ENCODE measurements around the gene ZNF593.

ZNF593 gene

DNA sequence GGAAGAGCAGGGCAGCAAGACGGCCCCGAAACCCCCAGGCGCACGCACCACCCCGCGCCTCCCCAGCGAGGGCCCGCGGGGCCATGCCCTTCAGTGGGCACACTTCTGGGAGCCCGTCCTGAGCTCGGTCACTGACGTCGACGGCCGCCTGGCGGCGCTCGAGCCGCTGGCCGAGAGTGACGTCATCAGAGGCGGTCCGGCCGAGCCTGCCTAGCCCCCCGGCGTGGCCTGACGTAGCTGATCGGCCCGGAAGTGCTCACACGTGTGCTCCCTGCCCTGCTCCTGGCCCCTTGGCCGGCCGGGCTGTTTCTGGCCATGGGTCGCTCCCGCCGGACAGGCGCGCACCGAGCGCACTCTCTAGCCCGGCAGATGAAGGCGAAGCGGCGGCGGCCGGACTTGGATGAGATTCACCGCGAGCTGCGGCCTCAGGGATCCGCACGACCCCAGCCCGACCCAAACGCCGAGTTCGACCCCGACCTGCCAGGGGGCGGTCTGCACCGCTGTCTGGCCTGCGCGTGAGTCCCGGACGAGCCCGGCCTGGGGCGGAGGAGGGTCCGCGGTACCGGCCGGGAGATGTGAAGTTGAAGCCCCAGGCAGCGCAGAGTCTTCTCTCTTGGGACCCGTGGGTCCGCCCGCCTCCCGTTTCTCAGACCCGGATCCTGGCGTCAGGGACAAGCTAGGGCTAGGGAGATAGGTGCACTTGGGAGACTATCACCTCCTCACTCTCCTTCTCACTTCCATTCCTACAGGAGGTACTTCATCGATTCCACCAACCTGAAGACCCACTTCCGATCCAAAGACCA lies at the start of gene ZNF593:
ZNF593 (plus strand) TSS at position 240 of the 803 bp plus-strand sequence; CDS start at position 316, 76 bp downstream.
- peak within 1 kb of the TSS; percentile 95 for H3K4me3 Mint-ChIP-seq
- peaks cover 7% of the 10 kb centered on the region for H3K4me1 Mint-ChIP-seq (ENCODE audit: low read depth)
- H3K36me3 Mint-ChIP-seq, result no peaks in the 10 kb centered on the region
- peak within 1 kb of the TSS; percentile 84 for H3K27ac Mint-ChIP-seq
- no peaks in the 10 kb centered on the region for H3K27me3 Mint-ChIP-seq
- no peaks in the 10 kb centered on the region for H3K9me3 Mint-ChIP-seq (ENCODE audit: low read depth)

DNA sequence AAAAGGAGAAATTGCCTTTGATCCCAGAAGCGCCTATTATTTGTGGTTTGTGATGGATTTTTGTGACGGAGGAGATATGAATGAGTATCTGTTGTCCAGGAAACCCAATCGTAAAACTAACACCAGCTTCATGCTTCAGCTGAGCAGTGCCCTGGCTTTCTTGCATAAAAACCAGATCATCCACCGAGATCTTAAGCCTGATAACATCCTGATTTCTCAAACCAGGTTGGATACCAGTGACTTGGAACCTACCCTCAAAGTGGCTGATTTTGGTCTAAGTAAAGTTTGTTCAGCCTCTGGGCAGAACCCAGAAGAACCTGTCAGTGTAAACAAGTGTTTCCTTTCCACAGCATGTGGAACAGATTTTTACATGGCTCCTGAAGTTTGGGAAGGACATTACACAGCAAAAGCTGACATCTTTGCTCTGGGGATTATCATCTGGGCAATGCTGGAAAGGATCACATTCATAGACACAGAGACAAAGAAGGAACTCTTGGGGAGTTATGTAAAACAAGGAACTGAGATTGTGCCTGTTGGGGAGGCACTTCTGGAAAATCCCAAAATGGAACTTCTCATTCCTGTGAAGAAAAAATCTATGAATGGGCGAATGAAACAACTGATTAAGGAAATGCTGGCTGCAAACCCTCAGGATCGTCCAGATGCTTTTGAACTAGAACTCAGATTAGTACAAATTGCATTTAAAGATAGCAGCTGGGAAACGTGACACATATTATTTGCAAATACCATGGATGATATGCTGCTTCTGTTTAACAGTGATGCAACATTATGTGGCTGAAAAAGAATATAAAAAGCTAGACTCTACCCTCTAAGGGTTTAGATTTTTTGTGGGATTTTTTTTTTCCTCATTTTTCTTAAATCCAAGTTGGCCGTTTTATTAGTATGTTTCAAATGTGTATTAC lies 47.6 kb upstream of the ZNF593 start:
- no peaks in the 10 kb centered on the region for H3K27me3 Mint-ChIP-seq
- no peaks in the 10 kb centered on the region for H3K36me3 Mint-ChIP-seq
- peaks cover 64% of the 10 kb centered on the region for H3K4me1 Mint-ChIP-seq (ENCODE audit: low read depth)
- H3K27ac Mint-ChIP-seq, result peak overlapping the region; percentile 70
- no peak overlapping the region for H3K4me3 Mint-ChIP-seq
- H3K9me3 Mint-ChIP-seq (ENCODE audit: low read depth), result no peaks in the 10 kb centered on the region

DNA sequence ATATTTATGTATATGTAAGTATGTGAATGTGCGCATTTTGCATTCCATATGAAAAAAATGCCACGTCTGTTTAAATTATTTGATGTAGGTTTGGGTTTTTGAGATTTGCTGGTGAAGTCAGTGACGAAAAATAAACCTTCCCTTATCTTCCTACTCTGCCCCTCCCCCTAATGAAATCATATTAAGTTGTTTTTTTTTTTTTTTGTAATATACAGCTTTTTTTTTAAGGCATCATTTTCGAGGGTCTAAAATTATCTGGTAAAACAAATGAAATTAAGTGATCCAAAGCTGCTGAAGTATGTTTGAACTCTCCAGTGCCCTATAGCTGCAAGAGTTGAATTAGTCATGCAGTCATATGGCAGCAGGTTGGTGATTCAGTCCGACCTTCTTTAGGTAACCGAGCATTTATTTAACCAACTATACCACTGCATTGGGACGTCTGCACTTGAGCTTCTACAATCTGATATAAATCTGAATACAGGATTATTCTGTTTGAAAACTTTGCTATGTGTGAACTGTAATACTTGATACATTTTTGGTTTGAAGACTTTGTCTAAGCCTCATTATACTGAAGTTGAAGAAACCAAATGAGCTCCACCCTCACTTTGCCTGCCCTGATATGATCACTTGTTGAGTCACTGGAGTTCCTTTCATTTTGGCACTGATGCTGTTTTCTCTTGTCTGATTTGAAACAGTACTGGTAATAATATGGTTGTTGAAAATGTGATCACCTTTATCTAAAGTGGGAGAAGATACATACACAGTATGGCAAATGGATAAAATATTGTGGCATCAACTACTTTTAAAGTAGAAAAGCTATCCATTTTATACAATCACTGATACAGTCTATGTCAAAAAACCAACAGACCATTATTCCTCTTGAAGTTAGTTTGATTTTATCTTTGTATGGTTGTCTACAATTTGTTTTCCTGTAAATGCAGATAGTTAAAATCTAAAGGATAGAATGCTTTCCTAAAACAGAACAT lies 46.4 kb upstream of the ZNF593 start:
- peaks cover 70% of the 10 kb centered on the region for H3K4me1 Mint-ChIP-seq (ENCODE audit: low read depth)
- H3K4me3 Mint-ChIP-seq, result no peak overlapping the region
- peak overlapping the region; percentile 48 for H3K27ac Mint-ChIP-seq
- no peaks in the 10 kb centered on the region for H3K36me3 Mint-ChIP-seq
- H3K9me3 Mint-ChIP-seq (ENCODE audit: low read depth), result no peaks in the 10 kb centered on the region
- H3K27me3 Mint-ChIP-seq, result no peaks in the 10 kb centered on the region

DNA sequence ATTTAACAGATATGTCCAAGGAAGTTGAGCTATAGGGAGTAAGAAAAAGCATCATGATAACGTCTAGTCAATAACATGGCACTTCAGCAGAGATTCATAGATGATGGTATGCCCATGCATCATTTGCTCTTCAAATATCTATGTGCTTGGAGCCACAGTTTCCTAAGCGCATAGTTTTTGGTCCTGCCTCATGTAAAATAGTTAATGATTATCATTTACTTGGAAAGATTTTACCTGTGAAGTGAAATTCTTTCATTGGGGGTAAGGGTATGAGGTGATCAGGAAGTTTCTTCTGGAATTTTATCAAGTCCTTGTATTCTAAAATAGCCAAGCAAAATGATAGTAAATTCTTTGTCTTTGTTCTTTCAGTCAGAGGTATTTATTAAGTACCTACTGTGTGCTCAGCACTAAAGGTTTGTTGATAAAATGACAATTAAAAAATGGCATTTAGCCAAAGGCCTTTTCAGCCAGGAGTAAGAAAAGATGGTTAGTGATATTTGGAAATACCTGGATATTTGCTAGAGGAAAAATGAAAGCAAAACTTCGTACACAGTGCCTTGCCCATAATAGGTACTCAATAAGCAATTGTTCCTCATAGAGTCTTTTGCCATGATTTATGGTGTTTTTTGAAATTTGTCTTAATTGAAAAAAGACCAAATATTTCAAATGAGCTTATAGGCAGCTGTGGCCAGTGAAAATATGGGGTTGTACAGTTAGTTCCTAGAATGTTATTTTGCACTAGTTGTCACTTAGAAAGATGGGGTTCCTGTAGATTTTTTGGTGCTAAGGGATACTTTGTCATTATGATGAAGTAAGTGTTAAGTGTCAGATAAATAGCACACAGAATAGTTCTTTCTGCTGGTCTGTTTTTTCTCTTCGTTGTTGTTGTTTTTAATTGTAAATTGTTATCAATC lies 45.0 kb upstream of the ZNF593 start:
- Mint-ChIP-seq H3K36me3 (no peaks in the 10 kb centered on the region), H3K4me3 (no peak overlapping the region)

DNA sequence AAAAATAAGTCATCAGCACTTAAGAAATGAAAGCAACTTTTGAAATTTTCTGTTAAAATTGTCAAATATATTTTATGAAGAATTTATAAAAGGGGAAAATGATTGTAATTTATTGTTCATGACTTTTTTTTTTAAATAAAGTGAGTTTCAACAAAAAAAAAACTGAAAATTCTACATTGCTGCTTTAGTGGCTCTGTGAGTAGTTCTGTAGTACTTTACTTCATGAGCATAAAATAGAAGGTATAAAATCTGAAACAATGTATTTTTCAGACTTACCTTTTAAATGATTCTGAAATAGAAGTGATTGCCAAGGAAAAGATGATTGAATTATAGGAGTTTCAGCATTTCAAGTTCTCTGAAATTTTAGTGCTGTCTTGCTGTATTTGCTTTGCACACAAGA lies 44.3 kb upstream of the ZNF593 start:
- no peaks in the 10 kb centered on the region for H3K36me3 Mint-ChIP-seq
- H3K4me1 Mint-ChIP-seq (ENCODE audit: low read depth), result peaks cover 56% of the 10 kb centered on the region
- H3K27ac Mint-ChIP-seq, result no peak overlapping the region
- no peaks in the 10 kb centered on the region for H3K27me3 Mint-ChIP-seq
- no peaks in the 10 kb centered on the region for H3K9me3 Mint-ChIP-seq (ENCODE audit: low read depth)
- no peak overlapping the region for H3K4me3 Mint-ChIP-seq

More for the DNA sequence above, 45.0 kb upstream of the ZNF593 start:
- H3K9me3 Mint-ChIP-seq (ENCODE audit: low read depth), result no peaks in the 10 kb centered on the region
- H3K4me1 Mint-ChIP-seq (ENCODE audit: low read depth), result peaks cover 63% of the 10 kb centered on the region
- H3K27me3 Mint-ChIP-seq, result no peaks in the 10 kb centered on the region
- H3K27ac Mint-ChIP-seq, result peak overlapping the region; percentile 16

DNA sequence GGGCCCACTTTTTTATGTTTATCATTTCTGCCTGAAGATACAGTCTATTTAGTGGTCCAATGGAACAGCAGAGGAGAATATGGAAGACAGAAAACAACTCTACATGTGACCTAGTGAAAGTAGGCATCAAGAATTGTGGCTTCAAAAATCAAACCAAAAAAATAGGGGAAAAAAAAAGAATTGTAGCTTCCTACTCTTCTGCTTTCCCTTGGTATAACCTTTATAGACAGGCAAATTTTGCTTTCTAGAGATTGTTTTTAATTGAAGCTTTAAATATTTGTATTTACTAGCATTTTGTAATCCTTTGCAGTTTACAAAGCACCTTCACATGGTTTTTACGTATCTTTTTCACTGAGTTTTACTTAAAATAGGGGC lies 43.8 kb upstream of the ZNF593 start:
- Mint-ChIP-seq H3K9me3 (ENCODE audit: low read depth) (no peaks in the 10 kb centered on the region), H3K36me3 (no peaks in the 10 kb centered on the region), H3K4me3 (peak overlapping the region; percentile 69), H3K27ac (peak overlapping the region; percentile 55), H3K27me3 (no peaks in the 10 kb centered on the region), H3K4me1 (ENCODE audit: low read depth) (peaks cover 55% of the 10 kb centered on the region)

DNA sequence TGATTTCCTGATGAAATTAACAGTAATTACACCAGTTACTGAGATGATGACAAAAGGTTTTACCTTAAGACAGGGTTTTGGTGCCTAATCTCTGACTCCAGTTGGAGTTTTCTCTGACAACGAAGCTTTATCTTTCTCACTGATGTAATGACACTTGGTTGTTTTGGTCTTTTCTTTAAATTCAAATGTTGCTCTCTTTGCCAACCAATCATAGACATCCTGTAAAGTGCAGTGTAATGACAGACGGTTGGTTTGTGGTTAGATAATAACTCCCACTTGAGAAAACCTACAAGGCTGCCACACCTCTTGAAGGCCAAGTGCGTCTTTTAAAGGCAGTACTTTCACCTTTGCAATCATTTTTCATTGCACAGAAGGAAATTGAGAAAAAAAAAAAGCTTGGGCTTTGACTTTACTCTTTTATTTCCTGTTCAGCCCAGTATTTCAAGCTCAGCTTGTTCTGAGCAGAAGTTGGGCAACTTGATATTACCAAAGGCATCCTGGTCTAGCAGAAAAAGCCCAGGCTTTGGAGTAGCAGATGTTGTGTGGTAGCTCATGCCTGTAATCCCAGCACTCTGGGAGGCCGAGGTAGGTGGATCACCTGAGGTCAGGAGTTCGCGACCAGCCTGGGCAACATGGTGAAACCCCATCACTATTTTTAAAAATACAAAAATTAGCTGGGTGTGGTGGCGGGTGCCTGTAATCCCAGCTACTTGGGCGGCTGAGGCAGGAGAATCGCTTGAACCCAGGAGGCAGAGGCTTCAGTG lies 43.2 kb upstream of the ZNF593 start:
- peak overlapping the region; percentile 69 for H3K4me3 Mint-ChIP-seq
- peaks cover 55% of the 10 kb centered on the region for H3K4me1 Mint-ChIP-seq (ENCODE audit: low read depth)
- H3K27ac Mint-ChIP-seq, result peak overlapping the region; percentile 55

DNA sequence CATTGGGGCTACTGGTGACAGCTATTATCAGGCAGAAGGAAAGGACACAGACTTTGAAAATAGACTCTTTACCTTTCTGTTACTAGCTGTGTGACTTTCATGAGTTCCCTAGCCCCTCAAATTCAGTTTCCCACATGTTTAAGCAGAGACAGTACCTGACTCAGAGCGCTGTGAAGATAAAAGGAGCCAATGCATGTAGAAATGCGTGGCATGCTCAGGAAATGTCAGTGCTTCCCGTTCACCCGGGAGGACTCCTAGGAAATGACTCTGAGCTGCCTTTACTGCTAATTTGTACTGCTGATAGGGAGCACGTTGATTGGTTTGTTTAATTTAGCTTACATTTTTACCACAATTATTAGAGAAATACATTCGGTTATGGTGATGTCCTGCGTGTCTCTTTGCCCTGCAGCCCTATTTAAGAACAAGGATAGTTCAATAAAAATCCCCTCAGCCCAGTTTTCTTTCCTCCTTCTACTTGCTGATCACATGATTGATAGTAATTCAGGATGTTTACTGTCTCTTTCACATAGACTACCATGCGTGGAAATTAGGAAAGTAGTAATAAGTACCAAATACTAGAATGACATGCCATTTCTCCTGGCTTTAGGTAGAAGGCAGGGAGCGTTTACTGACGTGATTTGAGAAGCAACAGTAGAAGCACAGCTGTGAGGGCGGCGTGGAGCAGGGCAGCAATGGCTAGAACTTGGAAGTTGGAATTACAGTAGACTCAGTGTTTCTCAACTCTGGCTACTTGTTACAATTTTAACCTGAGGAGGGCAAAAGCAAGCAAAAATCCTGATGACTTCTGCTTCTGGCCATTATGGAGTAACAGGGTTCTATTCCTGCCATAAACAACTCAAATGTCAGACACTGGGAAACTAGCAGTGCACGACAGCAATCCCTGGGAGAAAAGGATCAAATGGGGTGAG lies 42.2 kb upstream of the ZNF593 start:
- H3K4me1 Mint-ChIP-seq (ENCODE audit: low read depth), result peaks cover 53% of the 10 kb centered on the region
- H3K36me3 Mint-ChIP-seq, result no peaks in the 10 kb centered on the region
- no peaks in the 10 kb centered on the region for H3K27me3 Mint-ChIP-seq
- H3K27ac Mint-ChIP-seq, result peak overlapping the region; percentile 54
- H3K4me3 Mint-ChIP-seq, result peak overlapping the region; percentile 46
- no peaks in the 10 kb centered on the region for H3K9me3 Mint-ChIP-seq (ENCODE audit: low read depth)

More for the DNA sequence above, 43.2 kb upstream of the ZNF593 start:
- Mint-ChIP-seq H3K27me3 (no peaks in the 10 kb centered on the region), H3K9me3 (ENCODE audit: low read depth) (no peaks in the 10 kb centered on the region), H3K36me3 (no peaks in the 10 kb centered on the region)

DNA sequence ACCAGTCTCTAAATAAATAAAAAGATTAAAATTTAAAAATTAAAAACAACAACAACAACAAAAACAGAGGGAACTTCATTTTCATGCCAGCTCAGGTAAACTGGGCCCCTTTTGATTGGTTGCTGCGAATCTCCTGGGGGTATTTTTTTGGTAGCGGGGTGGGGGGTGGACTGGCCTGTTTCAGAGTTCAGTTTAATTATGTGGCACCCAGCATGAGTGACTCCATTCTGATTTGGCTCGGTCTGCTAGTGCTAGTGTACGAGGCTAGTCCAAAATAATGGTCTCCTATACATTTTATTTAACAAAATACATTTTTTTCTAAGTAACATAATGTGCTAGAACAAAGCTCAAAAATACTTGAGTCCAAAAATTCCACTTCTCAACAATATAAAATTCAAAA lies 39.9 kb upstream of the ZNF593 start:
- H3K27ac Mint-ChIP-seq, result no peak overlapping the region
- no peaks in the 10 kb centered on the region for H3K36me3 Mint-ChIP-seq
- no peaks in the 10 kb centered on the region for H3K27me3 Mint-ChIP-seq
- H3K4me1 Mint-ChIP-seq (ENCODE audit: low read depth), result peaks cover 36% of the 10 kb centered on the region
- no peaks in the 10 kb centered on the region for H3K9me3 Mint-ChIP-seq (ENCODE audit: low read depth)
- no peak overlapping the region for H3K4me3 Mint-ChIP-seq

DNA sequence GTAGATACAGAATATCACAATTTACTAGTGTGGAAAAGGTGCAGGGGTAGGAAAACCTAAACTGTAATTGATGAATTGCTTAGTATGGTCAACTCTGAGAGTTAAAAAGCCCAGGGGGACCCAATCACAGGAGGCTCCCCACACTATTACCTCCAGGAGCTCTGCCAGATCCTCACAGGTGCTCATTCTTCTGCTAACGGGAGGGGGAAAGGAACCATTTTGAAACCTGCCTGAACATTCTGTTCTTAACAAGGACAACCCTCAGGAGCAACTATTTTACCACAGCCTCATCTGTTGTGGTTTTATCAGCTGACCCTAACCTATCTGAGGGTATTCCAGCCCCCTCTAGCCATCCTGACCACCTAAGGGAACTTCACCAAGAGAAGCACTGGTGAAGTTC lies 39.0 kb upstream of the ZNF593 start:
- no peak overlapping the region for H3K4me3 Mint-ChIP-seq
- H3K27me3 Mint-ChIP-seq, result no peaks in the 10 kb centered on the region
- H3K9me3 Mint-ChIP-seq (ENCODE audit: low read depth), result no peaks in the 10 kb centered on the region
- no peaks in the 10 kb centered on the region for H3K36me3 Mint-ChIP-seq
- no peak overlapping the region for H3K27ac Mint-ChIP-seq
- H3K4me1 Mint-ChIP-seq (ENCODE audit: low read depth), result peaks cover 29% of the 10 kb centered on the region

DNA sequence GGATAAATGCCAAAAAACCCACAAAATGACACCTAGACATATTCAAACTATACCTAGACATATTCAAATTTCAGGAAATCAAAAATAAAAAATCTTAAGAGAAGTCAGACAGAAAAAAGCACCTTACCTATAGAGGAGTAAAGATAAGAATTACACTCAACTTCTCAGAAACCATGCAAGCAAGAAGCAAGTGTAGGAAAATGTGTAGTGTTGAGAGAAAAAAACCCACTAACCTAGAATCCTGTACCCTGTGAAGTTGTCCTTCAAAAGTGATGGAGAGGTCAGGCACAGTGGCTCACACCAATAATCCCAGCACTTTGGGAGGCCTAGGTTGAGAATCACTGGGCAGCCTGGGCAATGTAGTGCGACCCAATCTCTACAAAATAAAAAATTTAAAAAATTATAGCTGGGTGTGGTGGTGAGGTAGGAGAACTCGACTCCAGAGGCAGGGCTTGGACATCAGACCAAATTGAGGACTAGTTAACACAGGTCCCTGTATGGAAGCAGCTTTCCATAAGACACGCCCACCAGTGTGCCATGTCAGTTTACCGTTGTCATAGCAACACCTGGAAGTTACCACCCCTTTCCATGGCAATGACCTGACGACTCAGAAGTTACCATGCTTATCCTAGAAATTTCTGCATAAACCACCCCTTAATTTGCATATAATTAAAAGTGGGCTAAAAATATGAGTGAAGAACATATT lies 37.4 kb upstream of the ZNF593 start:
- Mint-ChIP-seq H3K4me3 (no peak overlapping the region), H3K4me1 (ENCODE audit: low read depth) (peaks cover 14% of the 10 kb centered on the region), H3K9me3 (ENCODE audit: low read depth) (no peaks in the 10 kb centered on the region), H3K27ac (no peak overlapping the region), H3K36me3 (no peaks in the 10 kb centered on the region), H3K27me3 (no peaks in the 10 kb centered on the region)

DNA sequence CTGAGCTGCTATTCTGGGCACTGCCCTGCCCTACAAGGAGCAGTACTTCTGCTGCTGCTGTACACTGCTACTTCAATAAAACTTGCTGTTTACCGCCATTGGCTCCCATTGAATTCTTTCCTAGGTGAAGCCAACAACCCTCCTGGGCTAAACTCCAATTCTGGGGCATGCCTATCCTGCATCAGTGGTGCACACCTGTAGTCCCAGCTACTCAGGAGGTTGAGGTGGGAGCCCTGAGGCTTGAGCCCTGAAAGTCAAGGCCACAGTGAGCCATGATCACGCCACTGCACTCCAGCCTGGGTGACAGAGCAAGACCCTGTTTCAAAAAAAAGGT lies 36.9 kb upstream of the ZNF593 start:
- Mint-ChIP-seq H3K36me3 (no peaks in the 10 kb centered on the region), H3K4me3 (no peak overlapping the region), H3K27me3 (no peaks in the 10 kb centered on the region), H3K9me3 (ENCODE audit: low read depth) (no peaks in the 10 kb centered on the region), H3K27ac (no peak overlapping the region), H3K4me1 (ENCODE audit: low read depth) (peaks cover 9% of the 10 kb centered on the region)

Data from activated naive CD8-positive, alpha-beta T cell (primary cell).